ENCODE measurements around the gene SRI. TPM values are rescaled to one million over a fixed set of nuclear protein-coding genes. Genes with fewer than 3 reads are reported as not detected.

The SRI gene
- total RNA-seq, 2 experiments from 2014 or later = 169 TPM

DNA sequence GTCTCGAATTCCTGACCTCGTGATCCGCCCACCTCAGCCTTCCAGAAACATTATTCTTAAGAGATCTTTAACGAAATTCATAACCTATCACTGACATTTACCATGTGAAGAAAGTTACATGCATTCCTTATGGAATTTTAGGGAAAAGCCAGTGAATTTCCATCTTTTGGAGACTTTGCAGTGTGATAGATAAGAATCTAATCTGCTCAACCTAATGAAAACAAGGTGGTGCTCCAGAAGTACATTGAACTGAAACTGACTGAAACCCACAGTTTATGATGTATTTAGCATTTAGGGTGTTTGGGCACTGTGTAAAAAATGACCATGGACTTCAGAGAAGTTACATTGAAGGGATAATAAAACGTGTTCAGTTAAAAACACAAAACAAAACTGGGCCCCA is 43.6 kb downstream of the SRI start:
- H3K27me3 Mint-ChIP-seq = no peaks in the 10 kb centered on the region
- no peak for ATAC-seq
- POLR2A ChIA-PET = no interaction called here

DNA sequence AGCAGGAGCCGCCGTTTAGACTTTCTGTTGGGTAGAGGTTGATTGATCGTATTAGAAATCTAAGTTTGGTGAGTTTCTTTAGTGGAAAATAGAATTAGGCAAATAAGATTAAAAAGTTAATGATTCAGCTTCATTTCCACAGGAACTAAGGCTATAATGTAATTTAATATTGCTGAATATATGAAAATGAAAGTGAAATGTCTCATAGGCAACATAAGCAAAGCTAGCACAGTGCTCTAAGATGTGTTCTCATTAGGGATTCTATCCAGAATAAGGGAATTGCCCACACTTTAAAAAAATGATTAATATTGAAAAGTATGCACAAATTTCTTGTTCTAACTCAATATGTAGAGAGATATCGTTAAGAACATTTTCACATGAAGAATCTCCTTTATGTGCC is 47.0 kb downstream of the SRI start:
- intact Hi-C loops (cut with micrococcal nuclease) = no loop called here
- Mint-ChIP-seq H3K4me3 (no peak overlapping the region), H3K9me3 (no peaks in the 10 kb centered on the region), H3K4me1 (ENCODE audit: low read depth) (no peaks in the 10 kb centered on the region), H3K27ac (no peak overlapping the region), H3K27me3 (no peaks in the 10 kb centered on the region), H3K36me3 (ENCODE audit: low read depth) (no peaks in the 10 kb centered on the region)
- ATAC-seq (no peak), DNase-seq (no peak)
- ChIA-PET CTCF (no interaction called here), POLR2A (no interaction called here)
- TF ChIP-seq, protein P1, sequence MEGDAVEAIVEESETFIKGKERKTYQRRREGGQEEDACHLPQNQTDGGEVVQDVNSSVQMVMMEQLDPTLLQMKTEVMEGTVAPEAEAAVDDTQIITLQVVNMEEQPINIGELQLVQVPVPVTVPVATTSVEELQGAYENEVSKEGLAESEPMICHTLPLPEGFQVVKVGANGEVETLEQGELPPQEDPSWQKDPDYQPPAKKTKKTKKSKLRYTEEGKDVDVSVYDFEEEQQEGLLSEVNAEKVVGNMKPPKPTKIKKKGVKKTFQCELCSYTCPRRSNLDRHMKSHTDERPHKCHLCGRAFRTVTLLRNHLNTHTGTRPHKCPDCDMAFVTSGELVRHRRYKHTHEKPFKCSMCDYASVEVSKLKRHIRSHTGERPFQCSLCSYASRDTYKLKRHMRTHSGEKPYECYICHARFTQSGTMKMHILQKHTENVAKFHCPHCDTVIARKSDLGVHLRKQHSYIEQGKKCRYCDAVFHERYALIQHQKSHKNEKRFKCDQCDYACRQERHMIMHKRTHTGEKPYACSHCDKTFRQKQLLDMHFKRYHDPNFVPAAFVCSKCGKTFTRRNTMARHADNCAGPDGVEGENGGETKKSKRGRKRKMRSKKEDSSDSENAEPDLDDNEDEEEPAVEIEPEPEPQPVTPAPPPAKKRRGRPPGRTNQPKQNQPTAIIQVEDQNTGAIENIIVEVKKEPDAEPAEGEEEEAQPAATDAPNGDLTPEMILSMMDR (IDR thresholded peaks at IDR 0.05) = no peak

More for the DNA sequence above, 43.6 kb downstream of the SRI start:
- H3K27ac Mint-ChIP-seq = no peak overlapping the region
- H3K36me3 Mint-ChIP-seq (ENCODE audit: low read depth) = no peaks in the 10 kb centered on the region
- no peak overlapping the region for H3K4me3 Mint-ChIP-seq
- H3K4me1 Mint-ChIP-seq (ENCODE audit: low read depth) = no peaks in the 10 kb centered on the region
- TF ChIP-seq, protein P1 (IDR thresholded peaks at IDR 0.05) = no peak
- no peaks in the 10 kb centered on the region for H3K9me3 Mint-ChIP-seq
- no peak for DNase-seq
- CTCF ChIA-PET = no interaction called here
- intact Hi-C loops (cut with micrococcal nuclease) = no loop called here

DNA sequence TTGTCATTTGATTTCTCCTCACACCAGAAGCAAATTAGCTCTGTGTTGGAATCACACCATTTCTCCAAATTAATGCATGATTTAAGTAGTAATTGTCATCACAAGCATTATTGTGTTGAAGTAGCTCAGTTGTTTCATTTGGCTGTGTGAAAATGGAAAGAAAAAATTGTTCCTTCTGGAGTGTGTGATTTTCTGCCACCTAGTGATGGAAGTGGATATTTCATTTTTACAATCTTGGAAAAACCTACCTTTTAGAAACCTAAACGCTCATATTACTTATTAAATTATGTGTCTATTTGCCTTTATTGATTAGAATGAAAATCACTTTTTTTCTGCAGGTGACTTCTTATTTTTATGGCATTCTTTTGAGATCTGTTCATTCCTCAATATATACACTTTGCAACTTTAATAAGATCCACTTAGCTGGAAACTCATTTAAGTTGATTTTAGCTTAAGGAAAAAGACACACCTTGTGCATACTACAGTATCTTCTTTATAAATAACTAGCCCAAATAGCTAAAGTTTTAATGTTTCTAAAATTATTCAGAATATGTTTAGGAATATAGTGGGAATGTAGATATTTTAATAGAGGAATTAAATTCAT is 50.0 kb downstream of the SRI start:
- TF ChIP-seq, protein P1 (IDR thresholded peaks at IDR 0.05) = peak; percentile 60
- Mint-ChIP-seq H3K4me3 (no peak overlapping the region), H3K27ac (no peak overlapping the region), H3K27me3 (no peaks in the 10 kb centered on the region), H3K36me3 (ENCODE audit: low read depth) (no peaks in the 10 kb centered on the region), H3K4me1 (ENCODE audit: low read depth) (no peaks in the 10 kb centered on the region), H3K9me3 (no peaks in the 10 kb centered on the region)
- DNase-seq (no peak), ATAC-seq (no peak)
- POLR2A ChIA-PET = no interaction called here
- intact Hi-C loops (cut with micrococcal nuclease) = loop anchor here (5.0 kb wide), 1 partner anchor 373 kb away; no protein-coding TSS in a partner anchor
- CTCF ChIA-PET = interaction anchor here (0.6 to 1.7 kb wide), 13 partner anchors 10 to 373 kb away, joined by 3 to 5 read pairs (median 4); no protein-coding TSS in a partner anchor

DNA sequence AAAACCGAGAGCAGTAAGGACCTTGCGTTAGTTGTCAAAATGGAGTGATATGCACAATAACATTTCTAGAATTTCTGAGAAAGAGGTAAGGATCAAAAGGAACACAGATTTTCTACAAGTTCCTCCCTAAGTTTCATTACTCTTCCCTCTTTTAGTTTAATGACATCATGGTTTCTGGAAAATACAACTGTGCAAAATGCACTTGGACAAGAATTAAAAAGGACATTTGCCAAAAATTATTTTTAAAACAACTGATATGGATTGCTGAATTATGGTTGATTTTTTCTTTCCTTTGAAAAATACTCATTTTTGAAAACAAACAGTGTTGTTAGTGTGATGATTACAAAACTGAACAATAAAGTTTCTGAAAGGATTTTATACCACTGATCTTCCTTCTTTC is 52.1 kb downstream of the SRI start:
- TF ChIP-seq, protein P1 (IDR thresholded peaks at IDR 0.05) = no peak
- Mint-ChIP-seq H3K4me3 (no peak overlapping the region), H3K4me1 (ENCODE audit: low read depth) (no peaks in the 10 kb centered on the region), H3K9me3 (no peaks in the 10 kb centered on the region), H3K27ac (no peak overlapping the region), H3K36me3 (ENCODE audit: low read depth) (no peaks in the 10 kb centered on the region), H3K27me3 (no peaks in the 10 kb centered on the region)
- intact Hi-C loops (cut with micrococcal nuclease) = loop anchor here (5.0 kb wide), 1 partner anchor 370 kb away; no protein-coding TSS in a partner anchor
- ATAC-seq (no peak), DNase-seq (no peak)
- ChIA-PET CTCF (no interaction called here), POLR2A (no interaction called here)

DNA sequence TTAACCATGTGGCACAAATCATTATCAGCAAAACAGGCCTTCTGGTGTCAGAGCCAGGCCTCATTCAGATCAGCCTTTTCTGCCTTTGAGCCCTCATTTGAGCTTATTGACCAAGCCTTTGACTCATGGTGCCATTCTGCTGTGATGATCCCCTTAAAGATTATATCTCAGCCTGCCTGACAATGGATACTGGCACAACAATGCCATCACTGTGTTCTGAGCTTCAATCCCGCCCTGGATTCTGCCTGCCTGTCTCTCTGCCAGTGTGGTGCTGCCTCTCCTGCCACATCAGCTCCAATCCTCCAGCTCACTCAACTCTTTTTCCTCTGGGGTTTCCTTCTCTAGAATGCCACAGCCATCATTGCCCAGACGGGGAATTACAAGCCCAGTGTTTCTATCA is 52.6 kb downstream of the SRI start:
- Mint-ChIP-seq H3K4me3 (no peak overlapping the region), H3K27me3 (no peaks in the 10 kb centered on the region), H3K4me1 (ENCODE audit: low read depth) (no peaks in the 10 kb centered on the region), H3K36me3 (ENCODE audit: low read depth) (no peaks in the 10 kb centered on the region), H3K9me3 (no peaks in the 10 kb centered on the region), H3K27ac (no peak overlapping the region)
- intact Hi-C loops (cut with micrococcal nuclease) = loop anchor here (5.0 kb wide), 1 partner anchor 370 kb away; no protein-coding TSS in a partner anchor
- CTCF ChIA-PET = interaction anchor here (0.8 kb wide), 1 partner anchor 24 kb away, joined by 3 read pairs; no protein-coding TSS in a partner anchor
- DNase-seq (no peak), ATAC-seq (no peak)
- POLR2A ChIA-PET = no interaction called here
- TF ChIP-seq, protein P1 (IDR thresholded peaks at IDR 0.05) = no peak
